Right atrium auricular region (tissue), 2 donors: ENCODE results near the gene RIPOR3. TPM values are rescaled to one million over a fixed set of nuclear protein-coding genes. Genes with fewer than 3 reads are reported as not detected.
"Not testable (repeated sequence)": the region's sequence is repeated elsewhere in the genome, so short reads cannot be mapped to it uniquely, and the experiment has no call there.

Experiments
- DNase-seq: peaks from one replicate; pipeline ENCODE4 v3.0.0-alpha.2; 2019; ENCODE audit warnings: low spot score
- H3K27ac ChIP-seq, 2 donors: fragments of 200-600 bp; sonication (generic); 1 replicate in 1 of 2; 2 replicates in 1 of 2; pipeline ENCODE4 v1.5.1; 2016 to 2019
- H3K27me3 ChIP-seq, 2 donors: fragments of 200-600 bp; sonication (generic); one replicate each; pipeline versions ENCODE4 v1.5.1 to v1.6.0; 2017 to 2019
- H3K36me3 ChIP-seq: fragments of 200-600 bp; sonication (generic); one replicate; pipeline ENCODE4 v1.5.1; 2016
- H3K4me1 ChIP-seq, 2 donors: fragments of 200-600 bp; sonication (generic); one replicate each; pipeline versions ENCODE4 v1.5.1 to v1.6.0; 2017 to 2019
- H3K4me3 ChIP-seq, 2 donors: fragments of 200-600 bp; sonication (generic); 1 replicate in 1 of 2; 2 replicates in 1 of 2; pipeline ENCODE4 v1.5.1; 2017 to 2019; ENCODE audit warnings: mild to moderate bottlenecking in 1 of 2, moderate library complexity in 1 of 2
- H3K9me3 ChIP-seq, 2 donors: fragments of 200-600 bp; sonication (generic); one replicate each; pipeline ENCODE4 v1.5.1; 2019
- CTCF ChIP-seq, 2 donors: fragments of 200-600 bp; sonication (generic); IDR thresholded peaks; one replicate each; pipeline ENCODE4 v1.5.1; 2019; ENCODE audit warnings: antibody characterized with exemption in 2 of 2
- total RNA-seq, 2 donors: library from RNA; depleted of rRNA; stranded (reverse); fragments of >200 nt; gene quantifications; one replicate each; pipeline ENCODE4 v1.1.0, GENCODE V29; 2016

RIPOR3 gene
- total RNA-seq, 2 donors from 2014 or later, result 2.9 to 4.7 TPM

GRCh38 chr20:50701041-50701963 lies 10.0 kb upstream of the RIPOR3 start:
- DNase-seq, result no peak
- Histone ChIP-seq H3K27me3 (no peaks in the 10 kb centered on the region), H3K27ac (no peak overlapping the region), H3K4me1 (no peaks in the 10 kb centered on the region), H3K9me3 (no peaks in the 10 kb centered on the region), H3K36me3 (no peaks in the 10 kb centered on the region), H3K4me3 (no peak overlapping the region)
- TF ChIP-seq CTCF (IDR thresholded peaks at IDR 0.05), result no peak

DNA sequence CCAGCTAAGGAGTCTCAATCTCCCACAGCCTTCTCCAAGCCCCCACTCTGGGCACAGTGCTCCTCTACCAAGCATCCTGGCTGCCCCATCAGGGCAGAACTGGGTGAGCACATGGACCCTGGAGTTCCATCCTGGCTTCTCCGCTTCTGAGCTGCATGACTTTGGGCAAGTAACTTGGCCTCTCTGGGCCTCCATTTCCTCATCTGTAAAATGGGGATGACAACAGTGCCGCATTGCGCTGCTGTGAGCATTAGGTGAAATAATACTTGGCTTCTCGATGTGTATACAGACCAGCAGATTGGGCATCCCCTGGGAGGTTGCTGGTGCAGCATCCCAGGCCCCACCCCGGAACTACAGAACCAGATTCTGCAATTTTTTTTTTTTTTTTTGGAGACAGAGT lies 8.3 kb upstream of the RIPOR3 start:
- Histone ChIP-seq H3K27ac (no peak overlapping the region), H3K4me3 (no peak overlapping the region), H3K27me3 (no peaks in the 10 kb centered on the region), H3K9me3 (no peaks in the 10 kb centered on the region), H3K4me1 (peaks cover 0 to 14% of the 10 kb centered on the region in 2 donors), H3K36me3 (no peaks in the 10 kb centered on the region)
- no peak for DNase-seq
- TF ChIP-seq CTCF (IDR thresholded peaks at IDR 0.05), result no peak

- peaks cover 0 to 14% of the 10 kb centered on the region in 2 donors for H3K4me1 ChIP-seq
- not testable (repeated sequence) for H3K4me3 ChIP-seq, H3K9me3 ChIP-seq, H3K27me3 ChIP-seq, DNase-seq, H3K27ac ChIP-seq, H3K36me3 ChIP-seq
Observed at GRCh38 chr20:50698255-50698654, 6.9 kb upstream of the RIPOR3 start.

GRCh38 chr20:50695135-50695872 lies 4.0 kb upstream of the RIPOR3 start:
- Histone ChIP-seq H3K4me3 (no peak overlapping the region), H3K9me3 (no peaks in the 10 kb centered on the region), H3K36me3 (no peaks in the 10 kb centered on the region), H3K27me3 (no peaks in the 10 kb centered on the region), H3K27ac (no peak overlapping the region), H3K4me1 (peaks cover 0 to 34% of the 10 kb centered on the region in 2 donors)
- TF ChIP-seq CTCF (IDR thresholded peaks at IDR 0.05), result no peak
- DNase-seq, result peak; percentile 77

DNA sequence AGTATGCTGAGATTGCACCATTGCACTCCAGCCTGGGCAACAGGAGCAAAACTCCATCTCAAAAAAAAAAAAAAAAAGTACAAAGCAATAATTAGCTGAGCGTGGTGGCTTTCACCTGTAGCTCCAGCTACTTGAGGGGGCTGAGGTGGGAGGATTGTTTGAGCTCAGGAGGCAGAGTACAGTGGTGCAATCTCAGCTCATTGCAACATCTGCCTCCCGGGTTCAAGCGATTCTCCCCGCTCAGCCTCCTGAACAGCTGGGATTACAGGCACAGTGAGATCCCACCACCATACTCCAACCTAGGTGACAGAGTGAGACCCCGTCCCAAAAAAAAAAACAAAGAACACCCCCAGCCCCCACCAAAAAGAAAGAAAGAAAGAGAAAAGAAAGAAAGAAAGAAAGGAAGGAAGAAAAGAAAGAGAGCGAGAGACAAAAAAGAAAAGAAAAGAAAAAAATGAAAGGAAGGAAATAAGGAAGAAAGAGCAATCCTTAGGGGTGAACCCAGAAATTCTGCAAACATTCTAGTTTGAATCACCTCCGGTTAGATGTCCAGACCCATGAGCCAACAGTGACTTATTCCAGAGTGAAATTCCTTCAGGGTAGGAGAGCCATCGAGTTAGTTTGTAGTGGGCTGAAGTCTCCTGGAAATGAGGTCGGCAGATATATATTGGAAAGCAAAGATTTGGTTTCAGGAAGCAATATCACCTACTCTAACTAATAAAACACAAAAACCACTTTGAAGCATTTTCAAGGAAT lies 3.2 kb upstream of the RIPOR3 start:
- no peak for DNase-seq
- Histone ChIP-seq H3K27ac (no peak overlapping the region), H3K27me3 (no peaks in the 10 kb centered on the region), H3K4me3 (no peak overlapping the region), H3K4me1 (peaks cover 0 to 39% of the 10 kb centered on the region in 2 donors), H3K9me3 (no peaks in the 10 kb centered on the region), H3K36me3 (no peaks in the 10 kb centered on the region)
- no peak for TF ChIP-seq CTCF (IDR thresholded peaks at IDR 0.05)
